ENCODE data around the gene PIK3CD.

PIK3CD gene

DNA sequence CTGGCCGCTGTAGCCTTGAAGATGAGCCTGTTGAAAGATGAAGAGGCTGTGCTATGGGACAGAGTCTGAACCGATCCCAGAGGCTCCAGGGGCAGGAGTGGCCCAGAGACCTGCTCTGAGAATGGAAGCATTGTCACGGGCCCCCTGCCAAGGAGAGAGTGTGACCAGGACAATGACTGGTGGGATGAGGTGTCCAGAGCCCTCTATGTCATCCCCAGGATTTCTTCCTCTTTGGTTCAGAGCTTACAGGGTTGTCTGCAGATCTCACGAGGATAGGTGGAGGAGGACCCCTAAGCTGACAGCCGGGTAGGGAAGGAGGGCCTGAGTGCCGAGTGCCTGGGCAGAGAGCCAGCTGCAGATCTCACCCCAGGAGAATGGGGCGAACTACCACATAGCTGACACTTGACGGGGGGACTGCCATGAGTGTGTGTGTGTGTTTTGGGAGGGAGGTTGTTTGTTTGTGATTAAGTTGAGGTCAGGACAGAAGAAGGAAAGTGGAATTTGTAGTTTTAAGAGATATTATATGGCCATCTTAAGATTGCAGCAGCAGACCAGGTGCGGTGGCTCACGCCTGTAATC lies 25.4 kb downstream of the PIK3CD start:
- DNase-seq (ENCODE audit: extremely low read depth, low read depth), result no peak
- TF ChIP-seq, protein P1, sequence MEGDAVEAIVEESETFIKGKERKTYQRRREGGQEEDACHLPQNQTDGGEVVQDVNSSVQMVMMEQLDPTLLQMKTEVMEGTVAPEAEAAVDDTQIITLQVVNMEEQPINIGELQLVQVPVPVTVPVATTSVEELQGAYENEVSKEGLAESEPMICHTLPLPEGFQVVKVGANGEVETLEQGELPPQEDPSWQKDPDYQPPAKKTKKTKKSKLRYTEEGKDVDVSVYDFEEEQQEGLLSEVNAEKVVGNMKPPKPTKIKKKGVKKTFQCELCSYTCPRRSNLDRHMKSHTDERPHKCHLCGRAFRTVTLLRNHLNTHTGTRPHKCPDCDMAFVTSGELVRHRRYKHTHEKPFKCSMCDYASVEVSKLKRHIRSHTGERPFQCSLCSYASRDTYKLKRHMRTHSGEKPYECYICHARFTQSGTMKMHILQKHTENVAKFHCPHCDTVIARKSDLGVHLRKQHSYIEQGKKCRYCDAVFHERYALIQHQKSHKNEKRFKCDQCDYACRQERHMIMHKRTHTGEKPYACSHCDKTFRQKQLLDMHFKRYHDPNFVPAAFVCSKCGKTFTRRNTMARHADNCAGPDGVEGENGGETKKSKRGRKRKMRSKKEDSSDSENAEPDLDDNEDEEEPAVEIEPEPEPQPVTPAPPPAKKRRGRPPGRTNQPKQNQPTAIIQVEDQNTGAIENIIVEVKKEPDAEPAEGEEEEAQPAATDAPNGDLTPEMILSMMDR (IDR thresholded peaks at IDR 0.05; ENCODE audit: low read depth, low read length, missing control alignments), result no peak

DNA sequence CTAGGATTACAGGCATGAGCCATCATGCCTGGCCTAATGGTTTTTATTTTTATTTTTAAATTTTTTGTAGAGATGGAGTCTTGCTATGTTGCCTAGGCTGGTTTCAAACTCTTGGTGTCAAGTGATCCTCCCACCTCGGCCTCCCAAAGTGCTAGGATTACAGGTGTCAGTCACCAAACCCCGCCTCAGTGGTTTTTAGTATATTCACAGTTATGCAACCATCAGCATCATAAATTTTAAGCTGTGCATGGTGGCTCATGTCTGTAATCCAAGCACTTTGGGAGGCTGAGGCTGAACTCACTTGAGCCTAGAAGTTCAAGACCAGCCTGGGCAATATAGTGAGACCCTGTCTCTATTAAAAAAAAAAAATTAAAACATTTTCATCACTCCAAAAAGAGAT lies 28.6 kb downstream of the PIK3CD start:
- H3K4me3 ChIP-seq (replicated peaks; ENCODE audit: low read depth, low read length), result no peak overlapping the region
- no peak for DNase-seq (ENCODE audit: extremely low read depth, low read depth)
- TF ChIP-seq, protein P1 (IDR thresholded peaks at IDR 0.05; ENCODE audit: low read depth, low read length, missing control alignments), result no peak

More for the DNA sequence above, 25.4 kb downstream of the PIK3CD start:
- no peak overlapping the region for H3K4me3 ChIP-seq (replicated peaks; ENCODE audit: low read depth, low read length)

DNA sequence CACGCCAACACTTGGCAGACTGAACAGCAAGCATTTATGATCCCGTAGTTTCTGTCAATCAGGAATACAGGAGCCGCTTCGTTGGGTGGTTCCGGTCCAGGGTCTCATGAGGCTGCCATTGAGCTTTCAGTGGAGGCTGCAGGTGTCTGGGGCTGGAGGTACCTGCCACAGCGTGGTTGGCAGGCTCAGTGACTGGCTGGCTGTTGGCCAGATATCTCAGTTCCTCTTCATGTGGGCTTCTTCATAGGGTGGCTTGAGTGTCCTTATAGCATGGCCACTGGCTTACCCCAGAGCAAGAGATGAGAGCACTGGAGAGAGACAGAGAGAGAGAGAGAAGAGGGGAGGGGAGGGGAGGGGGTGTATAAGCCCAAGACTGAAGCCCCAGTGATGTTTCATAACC lies 29.3 kb downstream of the PIK3CD start:
- TF ChIP-seq, protein P1 (IDR thresholded peaks at IDR 0.05; ENCODE audit: low read depth, low read length, missing control alignments), result no peak
- no peak for DNase-seq (ENCODE audit: extremely low read depth, low read depth)
- no peak overlapping the region for H3K4me3 ChIP-seq (replicated peaks; ENCODE audit: low read depth, low read length)

DNA sequence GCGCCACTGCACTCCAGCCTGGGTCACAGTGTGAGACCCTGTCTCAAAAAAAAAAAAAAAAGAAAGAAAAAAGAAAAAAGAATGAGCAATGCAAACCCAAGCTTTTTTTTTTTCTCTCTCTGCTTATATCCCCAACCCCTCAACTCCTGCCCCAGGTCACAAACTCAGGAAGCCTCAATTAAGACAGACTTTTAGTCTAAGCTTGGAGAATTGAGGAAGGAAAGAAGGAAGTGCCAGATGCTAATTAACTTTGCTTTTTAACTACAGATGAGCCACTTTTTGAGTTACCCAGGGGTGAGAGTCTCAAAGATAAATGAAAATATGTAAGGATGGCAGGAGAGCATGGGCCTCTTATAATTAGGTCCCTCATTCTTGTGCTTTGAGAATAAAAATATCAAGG lies 33.3 kb downstream of the PIK3CD start:
- H3K4me3 ChIP-seq (replicated peaks; ENCODE audit: low read depth, low read length), result no peak overlapping the region
- no peak for DNase-seq (ENCODE audit: extremely low read depth, low read depth)
- TF ChIP-seq, protein P1 (IDR thresholded peaks at IDR 0.05; ENCODE audit: low read depth, low read length, missing control alignments), result no peak

DNA sequence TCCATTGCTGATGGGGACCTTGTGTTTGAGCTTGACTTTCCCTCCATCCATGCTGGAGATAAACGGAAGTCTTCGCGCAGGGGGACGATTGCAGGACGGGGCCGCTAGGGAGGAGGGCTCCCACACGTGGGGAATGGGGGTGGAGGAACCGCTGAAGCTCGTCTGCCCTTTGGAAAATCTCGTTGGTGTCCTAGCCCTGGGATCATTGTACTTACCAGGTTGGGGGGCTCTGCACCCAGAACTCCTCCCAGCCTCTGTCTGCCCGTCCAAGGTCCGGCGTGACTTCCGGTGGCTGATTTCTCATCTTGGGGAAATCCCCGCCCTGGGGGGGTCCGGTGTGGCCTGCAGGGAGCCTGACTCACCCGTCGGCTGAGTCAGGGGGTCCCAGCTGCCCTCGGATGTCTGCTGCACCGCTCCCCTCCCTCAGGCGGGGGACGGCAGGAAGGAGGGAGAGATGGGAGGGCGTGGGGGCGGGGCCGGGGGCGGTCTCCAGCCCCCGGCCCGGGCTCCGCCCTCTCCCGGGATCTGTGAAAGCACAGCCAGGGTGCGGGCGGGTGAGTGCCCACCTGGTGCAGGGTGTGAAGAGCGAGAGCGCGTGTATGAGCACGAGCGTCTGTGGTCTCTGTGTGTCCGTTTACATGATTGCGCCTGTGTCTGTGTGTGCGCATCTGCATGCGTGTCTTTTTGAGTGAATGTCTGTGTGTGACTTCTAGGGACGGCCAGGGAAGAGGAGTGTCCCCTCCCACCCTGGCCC lies 35.8 kb downstream of the PIK3CD start:
- DNase-seq (ENCODE audit: extremely low read depth, low read depth), result peak; percentile 47
- H3K4me3 ChIP-seq (replicated peaks; ENCODE audit: low read depth, low read length), result peak overlapping the region; percentile 48
- TF ChIP-seq, protein P1 (IDR thresholded peaks at IDR 0.05; ENCODE audit: low read depth, low read length, missing control alignments), result peak; percentile 9

DNA sequence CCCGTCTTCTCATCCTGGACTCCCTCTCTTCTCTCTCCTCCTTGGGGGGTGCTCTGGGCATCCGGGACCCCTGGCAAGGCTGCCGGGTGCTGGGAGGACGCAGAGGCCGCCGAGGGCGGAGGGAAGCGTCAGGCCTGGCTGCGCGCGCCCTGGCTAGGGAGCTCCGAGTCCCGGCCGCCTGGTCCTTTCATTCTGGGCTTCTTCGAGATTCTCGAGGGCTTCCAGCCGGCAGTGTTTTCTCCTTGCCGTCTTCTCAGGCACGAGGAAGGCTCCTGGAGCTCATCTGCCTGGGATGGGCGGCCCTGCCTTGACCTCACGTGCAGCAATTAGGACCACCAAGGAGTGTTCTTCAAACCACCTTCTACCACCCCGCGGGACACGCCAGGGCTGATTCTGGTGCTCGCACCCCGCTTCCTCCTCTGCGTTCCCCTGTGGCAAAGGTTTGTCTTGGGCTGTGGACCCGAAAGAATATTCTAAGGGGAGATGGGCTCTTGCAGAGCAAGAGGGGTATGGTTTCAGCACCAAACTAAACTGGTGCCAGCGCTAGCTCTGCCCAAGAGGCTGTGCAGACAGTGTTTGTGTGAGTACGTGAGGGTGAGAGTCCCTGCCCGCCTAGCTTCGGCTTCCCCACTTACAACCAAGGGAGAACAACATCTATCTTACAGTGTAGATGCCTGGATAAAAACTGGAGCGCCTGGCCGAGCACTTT lies 36.5 kb downstream of the PIK3CD start:
- TF ChIP-seq, protein P1 (IDR thresholded peaks at IDR 0.05; ENCODE audit: low read depth, low read length, missing control alignments), result no peak
- H3K4me3 ChIP-seq (replicated peaks; ENCODE audit: low read depth, low read length), result peak overlapping the region; percentile 48
- DNase-seq (ENCODE audit: extremely low read depth, low read depth), result no peak
